ENCODE results near the gene CROT. TPM values are rescaled to one million over a fixed set of nuclear protein-coding genes. Genes with fewer than 3 reads are reported as not detected.

The CROT gene
- total RNA-seq, 1 donor from 2014 or later = 8.8 TPM

DNA sequence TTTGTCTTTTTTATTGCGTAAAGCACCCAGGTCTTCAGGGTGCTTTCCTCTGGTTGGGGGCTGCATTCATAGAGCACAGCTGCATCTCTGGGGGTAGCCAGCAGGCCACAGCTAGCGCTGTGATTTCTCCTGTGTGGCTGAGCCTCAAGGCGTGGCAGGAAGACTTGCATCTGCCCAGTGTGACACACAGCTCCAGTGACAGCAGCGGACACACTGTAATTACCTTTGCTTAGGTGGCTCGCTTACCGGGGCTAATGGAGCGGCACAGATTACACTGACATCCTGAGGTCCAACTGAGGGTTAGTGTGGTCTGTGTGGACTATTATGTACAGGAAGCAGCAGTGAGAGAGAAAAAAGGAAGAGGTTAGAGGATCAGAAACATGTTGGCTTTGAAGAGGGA lies 102.9 kb downstream of the CROT start:
- intact Hi-C loops (cut with micrococcal nuclease) = no loop called here

More for the DNA sequence above, 102.9 kb downstream of the CROT start:
- no peaks in the 10 kb centered on the region for H3K9me3 ChIP-seq (replicated peaks)
- no peaks in the 10 kb centered on the region for H3K4me1 ChIP-seq
- no peak overlapping the region for H3K4me3 ChIP-seq
- no peaks in the 10 kb centered on the region for H3K27me3 ChIP-seq (ENCODE audit: low read depth)
- peaks cover 7% of the 10 kb centered on the region for H3K36me3 ChIP-seq
- TF ChIP-seq, protein P1, sequence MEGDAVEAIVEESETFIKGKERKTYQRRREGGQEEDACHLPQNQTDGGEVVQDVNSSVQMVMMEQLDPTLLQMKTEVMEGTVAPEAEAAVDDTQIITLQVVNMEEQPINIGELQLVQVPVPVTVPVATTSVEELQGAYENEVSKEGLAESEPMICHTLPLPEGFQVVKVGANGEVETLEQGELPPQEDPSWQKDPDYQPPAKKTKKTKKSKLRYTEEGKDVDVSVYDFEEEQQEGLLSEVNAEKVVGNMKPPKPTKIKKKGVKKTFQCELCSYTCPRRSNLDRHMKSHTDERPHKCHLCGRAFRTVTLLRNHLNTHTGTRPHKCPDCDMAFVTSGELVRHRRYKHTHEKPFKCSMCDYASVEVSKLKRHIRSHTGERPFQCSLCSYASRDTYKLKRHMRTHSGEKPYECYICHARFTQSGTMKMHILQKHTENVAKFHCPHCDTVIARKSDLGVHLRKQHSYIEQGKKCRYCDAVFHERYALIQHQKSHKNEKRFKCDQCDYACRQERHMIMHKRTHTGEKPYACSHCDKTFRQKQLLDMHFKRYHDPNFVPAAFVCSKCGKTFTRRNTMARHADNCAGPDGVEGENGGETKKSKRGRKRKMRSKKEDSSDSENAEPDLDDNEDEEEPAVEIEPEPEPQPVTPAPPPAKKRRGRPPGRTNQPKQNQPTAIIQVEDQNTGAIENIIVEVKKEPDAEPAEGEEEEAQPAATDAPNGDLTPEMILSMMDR (IDR thresholded peaks at IDR 0.05; ENCODE audit: borderline replicate concordance) = no peak
- no peak for DNase-seq
- no peak overlapping the region for H3K27ac ChIP-seq (replicated peaks)

Other genes starting within 250 kb of the CROT start
- 19.4 TPM for gene DMTF1, start 193.2 kb upstream of the CROT start, total RNA-seq
- gene TMEM243, start 125.9 kb upstream of the CROT start, total RNA-seq = 4.4 TPM
- gene ABCB4, start 130.0 kb downstream of the CROT start, total RNA-seq = 4.2 TPM

Data from left ventricle myocardium inferior (tissue), 1 donor.